Neural cell (in vitro differentiated cells): ENCODE results near the gene HDAC4.

ENCODE experiments used
- CTCF ChIP-seq: fragments of 450-650 bp; IDR thresholded peaks from 2 replicates; pipeline ENCODE4 v1.5.1; 2014; ENCODE audit warnings: antibody characterized with exemption, mild to moderate bottlenecking, moderate library complexity; ENCODE audit not compliant: poor library complexity, severe bottlenecking
- EP300 ChIP-seq: fragments of 450-650 bp; conservative IDR thresholded peaks from 2 replicates; pipeline ENCODE4 v1.6.1; 2014; ENCODE audit warnings: antibody characterized with exemption, mild to moderate bottlenecking, moderate library complexity; ENCODE audit not compliant: poor library complexity, severe bottlenecking
- EZH2 ChIP-seq: fragments of 200-600, 300-800 bp; shearing (Covaris generic), sonication (generic); IDR thresholded peaks from 2 replicates; pipeline ENCODE4 v1.6.1; 2014; ENCODE audit warnings: antibody characterized with exemption, low read length, borderline replicate concordance, mild to moderate bottlenecking; ENCODE audit not compliant: insufficient read depth, poor library complexity, severe bottlenecking
- MXI1 ChIP-seq: fragments of 450-650 bp; conservative IDR thresholded peaks from 2 replicates; pipeline ENCODE4 v1.6.1; 2014; ENCODE audit warnings: antibody characterized with exemption, mild to moderate bottlenecking; ENCODE audit not compliant: poor library complexity, severe bottlenecking
- POLR2AphosphoS5 ChIP-seq: IDR thresholded peaks from 2 replicates; pipeline ENCODE4 v1.6.1; 2012
- RAD21 ChIP-seq: fragments of 450-650 bp; conservative IDR thresholded peaks from 2 replicates; pipeline ENCODE4 v1.6.1; 2014; ENCODE audit warnings: antibody characterized with exemption, mild to moderate bottlenecking, moderate library complexity
- REST ChIP-seq: IDR thresholded peaks from 2 replicates; pipeline ENCODE4 v1.6.1; 2012; ENCODE audit warnings: borderline replicate concordance
- SMC3 ChIP-seq: fragments of 450-650 bp; conservative IDR thresholded peaks from 2 replicates; pipeline ENCODE4 v1.6.1; 2014; ENCODE audit warnings: antibody characterized with exemption, mild to moderate bottlenecking, moderate library complexity; ENCODE audit not compliant: poor library complexity

GRCh38 chr2:239035997-239036731, 364.7 kb downstream of the HDAC4 start:
- TF ChIP-seq EZH2 (no peak), POLR2AphosphoS5 (no peak), CTCF (no peak), MXI1 (no peak), EP300 (no peak), REST (no peak), SMC3 (no peak), RAD21 (no peak)
